PC-3 (cell line): ENCODE results near the gene FUBP3.

Source experiments
- EZH2 ChIP-seq: fragments of 300-600 bp; sonication (generic); IDR thresholded peaks from one replicate; pipeline ENCODE4 v1.6.1; 2017; ENCODE audit warnings: antibody characterized with exemption, mild to moderate bottlenecking, low read length; ENCODE audit not compliant: unreplicated experiment
- EZH2phosphoT487 ChIP-seq: fragments of 300-600 bp; sonication (generic); IDR thresholded peaks from 2 replicates; pipeline ENCODE4 v1.6.1; 2018; ENCODE audit warnings: mild to moderate bottlenecking, antibody characterized with exemption, low read length, borderline replicate concordance
- TF ChIP-seq, protein P1 (sequence below): fragments of 300-600 bp; sonication (generic); conservative IDR thresholded peaks from 2 replicates; pipeline ENCODE4 v1.5.1; 2017; ENCODE audit warnings: antibody characterized with exemption, low read depth, mild to moderate bottlenecking, low read length

DNA sequence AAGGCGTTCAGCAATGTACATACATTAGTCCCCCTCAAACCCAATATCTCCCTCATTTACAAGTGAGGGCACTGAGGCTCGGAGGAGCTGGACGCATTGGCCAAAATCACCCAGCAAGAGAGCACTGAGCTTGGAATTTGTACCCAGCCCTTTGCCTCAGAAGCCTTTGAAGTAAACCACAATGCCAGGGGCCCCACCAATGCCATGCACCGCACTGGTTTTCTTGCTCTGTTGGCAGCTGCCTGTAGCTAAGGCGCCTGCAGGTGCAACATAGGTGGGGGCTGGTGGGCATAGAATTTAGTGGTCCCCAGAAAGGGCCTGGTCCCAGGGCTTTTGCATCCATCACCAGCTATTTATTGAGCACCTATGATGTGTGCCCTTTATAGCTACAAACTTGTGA is 37.3 kb upstream of the FUBP3 start:
- TF ChIP-seq, protein P1, sequence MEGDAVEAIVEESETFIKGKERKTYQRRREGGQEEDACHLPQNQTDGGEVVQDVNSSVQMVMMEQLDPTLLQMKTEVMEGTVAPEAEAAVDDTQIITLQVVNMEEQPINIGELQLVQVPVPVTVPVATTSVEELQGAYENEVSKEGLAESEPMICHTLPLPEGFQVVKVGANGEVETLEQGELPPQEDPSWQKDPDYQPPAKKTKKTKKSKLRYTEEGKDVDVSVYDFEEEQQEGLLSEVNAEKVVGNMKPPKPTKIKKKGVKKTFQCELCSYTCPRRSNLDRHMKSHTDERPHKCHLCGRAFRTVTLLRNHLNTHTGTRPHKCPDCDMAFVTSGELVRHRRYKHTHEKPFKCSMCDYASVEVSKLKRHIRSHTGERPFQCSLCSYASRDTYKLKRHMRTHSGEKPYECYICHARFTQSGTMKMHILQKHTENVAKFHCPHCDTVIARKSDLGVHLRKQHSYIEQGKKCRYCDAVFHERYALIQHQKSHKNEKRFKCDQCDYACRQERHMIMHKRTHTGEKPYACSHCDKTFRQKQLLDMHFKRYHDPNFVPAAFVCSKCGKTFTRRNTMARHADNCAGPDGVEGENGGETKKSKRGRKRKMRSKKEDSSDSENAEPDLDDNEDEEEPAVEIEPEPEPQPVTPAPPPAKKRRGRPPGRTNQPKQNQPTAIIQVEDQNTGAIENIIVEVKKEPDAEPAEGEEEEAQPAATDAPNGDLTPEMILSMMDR, result no peak
- TF ChIP-seq EZH2phosphoT487 (no peak), EZH2 (no peak)
